Ascending aorta (tissue), 2 donors: ENCODE data around the gene APRT. TPM values are rescaled to one million over a fixed set of nuclear protein-coding genes. Genes with fewer than 3 reads are reported as not detected.
A peak's percentile ranks its signal among the peaks of the same experiment; 100 is the strongest.

Experiments used
- DNase-seq, 2 donors: peaks; one replicate each; pipeline ENCODE4 v3.0.0-alpha.2; 2019; ENCODE audit warnings: low spot score in 2 of 2
- H3K27ac ChIP-seq, 2 donors: fragments of 200-600 bp; sonication (generic); one replicate each; pipeline ENCODE4 v1.5.1; 2016 to 2017; ENCODE audit warnings: mild to moderate bottlenecking in 1 of 2
- H3K27me3 ChIP-seq: fragments of 200-600 bp; sonication (generic); one replicate; pipeline ENCODE4 v1.5.1; 2017
- H3K36me3 ChIP-seq, 2 donors: fragments of 200-600 bp; sonication (generic); one replicate each; pipeline ENCODE4 v1.5.1; 2016
- H3K4me1 ChIP-seq, 2 donors: fragments of 200-600 bp; sonication (generic); one replicate each; pipeline ENCODE4 v1.5.1; 2016 to 2017; ENCODE audit warnings: mild to moderate bottlenecking in 1 of 2
- H3K4me3 ChIP-seq, 2 donors: fragments of 200-600 bp; sonication (generic); one replicate each; pipeline ENCODE4 v1.5.1; 2016 to 2017; ENCODE audit warnings: mild to moderate bottlenecking in 1 of 2
- H3K9me3 ChIP-seq, 2 donors: fragments of 200-600 bp; sonication (generic); one replicate each; pipeline ENCODE4 v1.5.1; 2016
- CTCF ChIP-seq, 3 experiments: fragments of 200-600 bp in 2 of 3; fragments of 450-650 bp in 1 of 3; sonication (generic) in 2 of 3; IDR thresholded peaks; one replicate each; pipeline ENCODE4 v1.5.1; 2016 to 2019; ENCODE audit warnings: antibody characterized with exemption in 3 of 3, mild to moderate bottlenecking in 1 of 3, moderate library complexity in 1 of 3
- intact Hi-C: fragments of 100-400 bp; cut with DNase I; formaldehyde crosslinking; loops from one replicate; pipeline ENCODE4 v1.15.1; 2023
- total RNA-seq: library from RNA; depleted of rRNA; stranded (reverse); fragments of >200 nt; gene quantifications from one replicate; pipeline ENCODE4 v1.1.0, GENCODE V29; 2016

The APRT gene
- total RNA-seq, 1 donor from 2014 or later: 305 TPM

GRCh38 chr16:88854306-88855111, 42.8 kb upstream of the APRT start:
- Histone ChIP-seq H3K27me3 (no peaks in the 10 kb centered on the region), H3K9me3 (no peaks in the 10 kb centered on the region), H3K36me3 (peaks cover 4 to 17% of the 10 kb centered on the region in 2 donors), H3K4me1 (peaks cover 13 to 14% of the 10 kb centered on the region in 2 donors), H3K27ac (no peak overlapping the region), H3K4me3 (no peak overlapping the region)
- intact Hi-C loops: loop anchor here (5.0 kb wide), 2 partner anchors 192 to 402 kb away; partner anchors contain the start of genes MVD and ZFPM1
- no peak for DNase-seq
- TF ChIP-seq CTCF (IDR thresholded peaks at IDR 0.05): no peak

GRCh38 chr16:88853325-88853941, 41.7 kb upstream of the APRT start:
- Histone ChIP-seq H3K4me1 (peaks cover 13 to 14% of the 10 kb centered on the region in 2 donors), H3K4me3 (no peak overlapping the region), H3K9me3 (no peaks in the 10 kb centered on the region), H3K27me3 (no peaks in the 10 kb centered on the region), H3K36me3 (peaks cover 0 to 10% of the 10 kb centered on the region in 2 donors), H3K27ac (no peak overlapping the region)
- TF ChIP-seq CTCF (IDR thresholded peaks at IDR 0.05): no peak
- intact Hi-C loops: no loop called here
- peak in 1 of 2 donors; percentile 69 for DNase-seq

GRCh38 chr16:88851616-88852015, 39.9 kb upstream of the APRT start:
- no peaks in the 10 kb centered on the region for H3K9me3 ChIP-seq
- H3K36me3 ChIP-seq: peaks cover 2 to 10% of the 10 kb centered on the region in 2 donors
- intact Hi-C loops: no loop called here

GRCh38 chr16:88850531-88851199, 38.9 kb upstream of the APRT start:
- peaks cover under 1 to 1% of the 10 kb centered on the region in 2 donors for H3K4me1 ChIP-seq
- intact Hi-C loops: no loop called here
- no peaks in the 10 kb centered on the region for H3K27me3 ChIP-seq
- no peak for TF ChIP-seq CTCF (IDR thresholded peaks at IDR 0.05)
- H3K27ac ChIP-seq: no peak overlapping the region
- DNase-seq: no peak
- H3K4me3 ChIP-seq: no peak overlapping the region
- H3K36me3 ChIP-seq: peaks cover 2 to 10% of the 10 kb centered on the region in 2 donors
- no peaks in the 10 kb centered on the region for H3K9me3 ChIP-seq

More at GRCh38 chr16:88851616-88852015, 39.9 kb upstream of the APRT start:
- no peak overlapping the region for H3K27ac ChIP-seq
- H3K4me3 ChIP-seq: no peak overlapping the region
- H3K4me1 ChIP-seq: peaks cover 7% of the 10 kb centered on the region in 2 donors
- TF ChIP-seq CTCF (IDR thresholded peaks at IDR 0.05): no peak
- DNase-seq: no peak
- no peaks in the 10 kb centered on the region for H3K27me3 ChIP-seq

- intact Hi-C loops: no loop called here
These were observed 36.8 kb upstream of the APRT start for GRCh38 chr16:88848557-88848956.

More at GRCh38 chr16:88848557-88848956, 36.8 kb upstream of the APRT start:
- Histone ChIP-seq H3K36me3 (peaks cover 2 to 10% of the 10 kb centered on the region in 2 donors), H3K4me1 (no peaks in the 10 kb centered on the region), H3K27ac (no peak overlapping the region), H3K4me3 (no peak overlapping the region), H3K27me3 (no peaks in the 10 kb centered on the region), H3K9me3 (no peaks in the 10 kb centered on the region)
- TF ChIP-seq CTCF (IDR thresholded peaks at IDR 0.05): no peak
- no peak for DNase-seq
